HepG2 (cell line): ENCODE results near the gene HOXB5. TPM values are rescaled to one million over a fixed set of nuclear protein-coding genes. Genes with fewer than 3 reads are reported as not detected.

Source experiments
- ATF5 ChIP-seq: sonication (generic); formaldehyde crosslinking; IDR thresholded peaks from 2 replicates; pipeline ENCODE4 v1.4.0; 2020; ENCODE audit warnings: mild to moderate bottlenecking, low read depth, missing genetic modification reagents
- ETV5 ChIP-seq: IDR thresholded peaks from 2 replicates; pipeline ENCODE4 v1.6.1; 2018; ENCODE audit warnings: missing biosample characterization, missing genetic modification reagents, inconsistent platforms, borderline replicate concordance
- GTF2F1 ChIP-seq: fragments of 150-350 bp; IDR thresholded peaks from 2 replicates; pipeline ENCODE4 v1.6.1; 2014; ENCODE audit warnings: low read length
- ISL2 ChIP-seq: sonication (generic); formaldehyde crosslinking; IDR thresholded peaks from 2 replicates; pipeline ENCODE4 v1.5.0; 2020; ENCODE audit warnings: missing genetic modification reagents
- JUNB ChIP-seq: sonication (generic); formaldehyde crosslinking; IDR thresholded peaks from 2 replicates; pipeline ENCODE4 v1.8.0; 2022; ENCODE audit warnings: missing genetic modification reagents, mild to moderate bottlenecking, borderline replicate concordance
- KAT2B ChIP-seq: fragments of 150-350 bp; IDR thresholded peaks from 2 replicates; pipeline ENCODE4 v1.6.1; 2014; ENCODE audit warnings: low read depth, low read length, borderline replicate concordance
- KLF16 ChIP-seq, 2 experiments: sonication (generic) in 1 of 2; formaldehyde crosslinking in 1 of 2; IDR thresholded peaks; 2 replicates each; pipeline versions ENCODE4 v1.6.1 to v1.8.0; 2016 to 2023; ENCODE audit warnings: missing genetic modification reagents in 2 of 2, missing compliant biosample characterization in 1 of 2
- PBX2 ChIP-seq: IDR thresholded peaks from 2 replicates; pipeline ENCODE4 v1.6.1; 2016; ENCODE audit warnings: control low read depth
- PPARG ChIP-seq: conservative IDR thresholded peaks from 2 replicates; pipeline ENCODE4 v1.6.1; 2016; ENCODE audit warnings: missing biosample characterization, missing genetic modification reagents
- TCF12 ChIP-seq, 2 experiments: fragments of 450-650 bp in 1 of 2; sonication (generic) in 1 of 2; formaldehyde crosslinking in 1 of 2; IDR thresholded peaks; 2 replicates each; pipeline versions ENCODE4 v1.6.1 to v1.8.0; 2017 to 2022; ENCODE audit warnings: antibody characterized with exemption in 1 of 2, mild to moderate bottlenecking in 1 of 2, missing genetic modification reagents in 1 of 2, moderate library complexity in 1 of 2
- TEAD3 ChIP-seq: optimal IDR thresholded peaks from 2 replicates; pipeline ENCODE3; 2016; ENCODE audit warnings: borderline replicate concordance
- U2AF1 ChIP-seq: fragments of 200-400 bp; formaldehyde crosslinking; optimal IDR thresholded peaks from 2 replicates; pipeline ENCODE3; 2017; ENCODE audit warnings: mild to moderate bottlenecking, low read depth, low read length
- ZBTB38 ChIP-seq: sonication (generic); formaldehyde crosslinking; IDR thresholded peaks from 2 replicates; pipeline ENCODE4 v1.5.1; 2020; ENCODE audit warnings: mild to moderate bottlenecking, missing genetic modification reagents
- ZFP36 ChIP-seq: fragments of 150-350 bp; IDR thresholded peaks from 2 replicates; pipeline ENCODE4 v1.6.1; 2018; ENCODE audit warnings: borderline replicate concordance, low read length, low read depth; ENCODE audit not compliant: partially characterized antibody
- ZNF432 ChIP-seq: sonication (generic); formaldehyde crosslinking; IDR thresholded peaks from 2 replicates; pipeline ENCODE4 v1.5.0; 2020; ENCODE audit warnings: missing genetic modification reagents, mild to moderate bottlenecking, borderline replicate concordance
- ZNF710 ChIP-seq: sonication (generic); formaldehyde crosslinking; IDR thresholded peaks from 2 replicates; pipeline ENCODE4 v1.5.0; 2020; ENCODE audit warnings: mild to moderate bottlenecking, missing genetic modification reagents, borderline replicate concordance
- polyA plus RNA-seq, 8 experiments: library from polyadenylated mRNA; depleted of rRNA in 3 of 8; stranded (reverse) in 7 of 8; unstranded in 1 of 8; fragments of >200 nt; fragmentation: Illumina TruSeq in 4 of 8; extraction: Trizol in 4 of 8; gene quantifications; 2 replicates each; pipeline versions ENCODE4 v1.2.1 to v1.2.3, GENCODE V29; 2011 to 2016; ENCODE audit warnings: low read depth in 4 of 8, missing spikeins in 1 of 8, mixed read lengths in 1 of 8; ENCODE audit not compliant: insufficient read depth in 1 of 8
- total RNA-seq, 5 experiments: library from RNA; depleted of rRNA; stranded (reverse); fragments of >200 nt; fragmentation: Illumina TruSeq; extraction: Trizol; gene quantifications; 2 replicates each; pipeline ENCODE4 v1.2.3, GENCODE V29; 2016; ENCODE audit warnings: low read depth in 1 of 5
- TF ChIP-seq, protein P1 (sequence below): sonication (generic); formaldehyde crosslinking; IDR thresholded peaks from 2 replicates; pipeline ENCODE4 v1.8.0; 2022; ENCODE audit warnings: missing genetic modification reagents, mild to moderate bottlenecking, borderline replicate concordance
- TF ChIP-seq, protein P2 (sequence below): IDR thresholded peaks from 2 replicates; pipeline ENCODE4 v1.6.1; 2018; ENCODE audit warnings: missing genetic modification reagents, mild to moderate bottlenecking, missing compliant biosample characterization
- TF ChIP-seq, protein P3 (sequence below), 2 experiments: sonication (generic) in 1 of 2; formaldehyde crosslinking in 1 of 2; IDR thresholded peaks; 2 replicates each; pipeline versions ENCODE4 v1.4.0 to v1.6.1; 2018 to 2020; ENCODE audit warnings: missing genetic modification reagents in 2 of 2, borderline replicate concordance in 1 of 2, low read depth in 1 of 2, mild to moderate bottlenecking in 1 of 2, missing biosample characterization in 1 of 2

HOXB5 gene
- total and polyA plus RNA-seq, 2 of the 13 experiments (the other 11 are each of a cell fraction or from before 2014, with no cell fraction given), result not detected

DNA sequence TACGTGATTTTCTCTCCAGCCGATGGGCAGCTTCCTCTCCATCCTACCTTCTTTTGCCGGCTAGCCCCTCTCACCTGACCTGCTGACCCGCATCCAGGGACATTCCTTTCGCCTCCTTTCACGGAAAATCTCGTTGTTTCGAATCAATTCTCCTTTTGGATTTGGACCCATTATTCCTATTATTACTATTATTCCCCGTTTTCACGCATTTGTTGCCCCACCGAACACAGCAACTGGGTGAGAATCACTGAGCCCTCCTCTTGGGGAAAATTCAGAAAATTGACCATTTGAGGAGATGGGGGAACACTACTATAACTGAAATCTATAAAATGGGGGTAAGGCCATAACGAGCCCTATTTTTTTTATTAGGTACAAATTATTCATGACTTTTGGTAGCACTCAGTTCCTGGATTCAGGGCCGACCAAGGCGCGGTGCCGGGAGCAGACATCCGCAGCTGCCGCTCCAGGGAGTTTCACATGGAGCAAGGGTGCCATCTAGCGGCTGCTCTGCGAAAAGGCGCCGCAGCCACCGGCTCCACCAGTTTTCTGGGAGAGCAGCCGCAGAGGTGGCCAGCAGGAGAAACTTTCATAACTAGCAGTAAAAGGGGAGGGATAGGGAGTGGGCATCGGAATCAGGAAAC, 24.8 kb upstream of the HOXB5 start (continued):
- TF ChIP-seq, protein P1, sequence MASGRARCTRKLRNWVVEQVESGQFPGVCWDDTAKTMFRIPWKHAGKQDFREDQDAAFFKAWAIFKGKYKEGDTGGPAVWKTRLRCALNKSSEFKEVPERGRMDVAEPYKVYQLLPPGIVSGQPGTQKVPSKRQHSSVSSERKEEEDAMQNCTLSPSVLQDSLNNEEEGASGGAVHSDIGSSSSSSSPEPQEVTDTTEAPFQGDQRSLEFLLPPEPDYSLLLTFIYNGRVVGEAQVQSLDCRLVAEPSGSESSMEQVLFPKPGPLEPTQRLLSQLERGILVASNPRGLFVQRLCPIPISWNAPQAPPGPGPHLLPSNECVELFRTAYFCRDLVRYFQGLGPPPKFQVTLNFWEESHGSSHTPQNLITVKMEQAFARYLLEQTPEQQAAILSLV (CRISPR knock-in tag), result no peak
- TF ChIP-seq ETV5 (peak; percentile 44; the same call in 1 of the 2 replicates), ZFP36 (peak; percentile 72), PBX2 (CRISPR knock-in tag) (no peak), JUNB (CRISPR knock-in tag) (no peak), GTF2F1 (peak; percentile 34; the same call in 1 of the 2 replicates), ZNF710 (no peak), ATF5 (no peak), KLF16 (CRISPR knock-in tag; IDR thresholded peaks at IDR 0.05) (peak in 1 of 2 experiments; percentile 59; a peak in 1 of 4 replicates), TEAD3 (CRISPR knock-in tag) (peak; percentile 30), U2AF1 (no peak), ZBTB38 (no peak), KAT2B (no peak), ISL2 (CRISPR knock-in tag) (0 out of 2 replicates have a peak, but pooled peaks have one; percentile 34), PPARG (CRISPR knock-in tag) (0 out of 2 replicates have a peak, but pooled peaks have one; percentile 45), ZNF432 (CRISPR knock-in tag) (no peak), TCF12 (IDR thresholded peaks at IDR 0.05) (no peak), TCF12 (CRISPR knock-in tag; IDR thresholded peaks at IDR 0.05) (no peak)
- TF ChIP-seq, protein P2, sequence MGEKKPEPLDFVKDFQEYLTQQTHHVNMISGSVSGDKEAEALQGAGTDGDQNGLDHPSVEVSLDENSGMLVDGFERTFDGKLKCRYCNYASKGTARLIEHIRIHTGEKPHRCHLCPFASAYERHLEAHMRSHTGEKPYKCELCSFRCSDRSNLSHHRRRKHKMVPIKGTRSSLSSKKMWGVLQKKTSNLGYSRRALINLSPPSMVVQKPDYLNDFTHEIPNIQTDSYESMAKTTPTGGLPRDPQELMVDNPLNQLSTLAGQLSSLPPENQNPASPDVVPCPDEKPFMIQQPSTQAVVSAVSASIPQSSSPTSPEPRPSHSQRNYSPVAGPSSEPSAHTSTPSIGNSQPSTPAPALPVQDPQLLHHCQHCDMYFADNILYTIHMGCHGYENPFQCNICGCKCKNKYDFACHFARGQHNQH (CRISPR knock-in tag), result peak; percentile 75; the same call in 1 of the 2 replicates
- TF ChIP-seq, protein P3, sequence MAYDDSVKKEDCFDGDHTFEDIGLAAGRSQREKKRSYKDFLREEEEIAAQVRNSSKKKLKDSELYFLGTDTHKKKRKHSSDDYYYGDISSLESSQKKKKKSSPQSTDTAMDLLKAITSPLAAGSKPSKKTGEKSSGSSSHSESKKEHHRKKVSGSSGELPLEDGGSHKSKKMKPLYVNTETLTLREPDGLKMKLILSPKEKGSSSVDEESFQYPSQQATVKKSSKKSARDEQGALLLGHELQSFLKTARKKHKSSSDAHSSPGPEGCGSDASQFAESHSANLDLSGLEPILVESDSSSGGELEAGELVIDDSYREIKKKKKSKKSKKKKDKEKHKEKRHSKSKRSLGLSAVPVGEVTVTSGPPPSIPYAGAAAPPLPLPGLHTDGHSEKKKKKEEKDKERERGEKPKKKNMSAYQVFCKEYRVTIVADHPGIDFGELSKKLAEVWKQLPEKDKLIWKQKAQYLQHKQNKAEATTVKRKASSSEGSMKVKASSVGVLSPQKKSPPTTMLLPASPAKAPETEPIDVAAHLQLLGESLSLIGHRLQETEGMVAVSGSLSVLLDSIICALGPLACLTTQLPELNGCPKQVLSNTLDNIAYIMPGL (CRISPR knock-in tag; IDR thresholded peaks at IDR 0.05; ENCODE audit: borderline replicate concordance in 1 of 2, low read depth in 1 of 2), result 0 out of 4 replicates have a peak, but pooled peaks of 1 of the 2 experiments have one; percentile 35
